Activated T-cell treated with anti-CD3 and anti-CD28 coated beads for 48 hours (primary cell): ENCODE data around the gene DDX56.

Experiments used
- DNase-seq: peaks from one replicate; pipeline ENCODE4 v3.0.0-alpha.2; 2020; ENCODE audit warnings: low read depth

The DDX56 gene

GRCh38 chr7:44535348-44536064 is 38.2 kb downstream of the DDX56 start:
- DNase-seq: no peak

- DNase-seq: peak; percentile 49
Observed at GRCh38 chr7:44534501-44534900, 39.2 kb downstream of the DDX56 start.

DNA sequence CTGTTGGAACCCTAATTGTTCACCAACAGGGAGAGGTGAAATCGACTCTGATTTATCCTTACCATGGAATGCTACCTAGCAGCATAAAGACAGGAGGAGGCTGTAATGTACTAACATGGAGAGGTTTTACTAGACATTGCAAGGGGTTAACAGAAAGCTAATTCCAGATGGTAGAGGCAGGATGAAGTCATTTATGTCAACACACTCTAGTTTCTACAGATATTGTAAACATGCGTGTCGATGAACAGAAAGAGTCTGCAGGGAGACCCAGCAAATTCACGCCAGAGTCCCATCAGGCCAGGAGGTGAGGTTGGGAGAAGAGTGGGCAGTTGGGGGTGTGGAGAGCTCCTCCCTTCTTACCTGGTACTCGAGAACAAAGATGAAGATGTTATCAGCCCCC is 39.6 kb downstream of the DDX56 start:
- DNase-seq: no peak

- no peak for DNase-seq
Observed at GRCh38 chr7:44533301-44534055, 40.2 kb downstream of the DDX56 start.

GRCh38 chr7:44531421-44532380 is 42.0 kb downstream of the DDX56 start:
- DNase-seq: no peak

DNA sequence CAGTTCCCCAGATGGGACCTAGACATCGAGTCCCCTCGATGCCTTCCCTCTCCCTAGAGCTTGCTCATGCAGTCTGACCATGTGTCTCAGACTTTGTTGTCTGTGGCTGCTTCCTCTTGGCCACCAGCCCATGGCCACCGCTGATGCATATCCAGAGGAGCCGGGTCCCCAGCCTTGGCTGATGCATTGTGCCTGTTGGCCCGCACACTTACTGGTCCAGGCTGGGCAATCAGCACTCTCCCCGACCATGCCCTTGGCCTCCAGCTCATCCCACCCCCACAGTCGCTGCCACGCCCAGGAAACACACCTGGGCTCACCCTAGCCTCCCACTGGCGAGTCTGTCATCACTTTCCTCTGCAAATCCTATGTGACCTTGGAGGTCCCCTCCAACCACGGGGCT is 42.7 kb downstream of the DDX56 start:
- no peak for DNase-seq

DNA sequence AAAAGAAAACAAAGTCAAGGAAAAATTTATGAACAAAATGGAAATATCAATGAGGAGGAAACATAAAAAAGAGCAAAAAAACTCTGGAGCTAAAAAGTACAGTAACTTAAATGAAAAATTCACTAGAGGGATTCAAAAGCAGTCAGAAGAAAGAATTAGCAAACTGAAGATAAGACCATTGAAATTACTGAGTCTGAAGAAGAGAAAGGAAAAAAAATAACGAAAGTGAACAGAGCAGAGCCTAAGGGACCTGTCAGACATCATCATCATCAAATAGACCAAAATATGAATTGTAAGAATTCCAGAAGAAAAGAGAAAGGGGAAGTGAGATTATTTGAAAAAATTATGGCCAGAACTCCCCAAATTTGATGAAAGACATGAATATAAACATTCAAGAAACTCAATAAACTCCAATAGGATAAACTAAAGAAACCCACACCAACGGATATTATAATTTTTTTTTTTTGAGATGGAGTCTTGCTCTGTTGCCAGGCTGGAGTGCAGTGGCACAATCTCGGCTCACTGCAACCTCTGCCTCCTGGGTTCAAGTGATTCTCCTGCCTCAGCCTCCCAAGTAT is 48.8 kb downstream of the DDX56 start:
- no peak for DNase-seq

DNA sequence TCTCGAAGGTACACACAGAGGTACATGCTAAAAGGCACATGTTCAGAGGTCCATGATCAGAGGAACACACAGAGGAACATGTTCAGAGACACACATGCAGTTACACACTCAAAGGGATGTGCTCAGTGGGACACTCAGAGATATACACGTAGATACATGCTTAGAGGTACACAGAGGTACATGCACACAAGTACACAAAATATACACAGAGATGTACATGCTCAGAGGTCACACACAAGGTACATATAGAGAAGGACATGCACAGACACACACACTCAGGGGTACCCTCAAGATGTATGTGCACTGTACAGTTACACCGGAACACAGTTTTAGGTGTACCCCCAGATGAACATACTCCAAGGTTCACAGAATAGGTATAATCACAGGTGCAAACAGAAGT is 51.4 kb downstream of the DDX56 start:
- no peak for DNase-seq

- no peak for DNase-seq
Observed at GRCh38 chr7:44521347-44522095, 52.2 kb downstream of the DDX56 start.

- DNase-seq: no peak
Observed at GRCh38 chr7:44520574-44520973, 53.1 kb downstream of the DDX56 start.

DNA sequence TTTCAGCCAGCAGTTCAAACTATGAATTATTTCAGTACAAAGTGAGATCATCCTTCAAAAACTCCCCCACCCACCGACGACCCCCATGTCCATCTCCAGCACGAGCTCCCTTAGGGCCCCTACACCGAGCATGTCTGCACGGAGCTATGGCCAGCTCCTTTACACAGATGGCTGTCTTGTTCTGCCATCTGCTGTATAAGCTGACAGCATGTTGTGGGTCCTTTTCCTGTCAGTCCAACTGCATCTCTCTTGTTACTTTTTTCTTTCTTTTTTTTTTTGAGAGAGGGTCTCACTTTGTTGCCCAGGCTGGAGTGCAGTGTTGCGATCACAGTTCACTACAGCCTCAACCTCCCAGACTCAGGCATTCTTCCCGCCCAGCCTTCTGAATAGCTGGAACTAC is 54.2 kb downstream of the DDX56 start:
- no peak for DNase-seq

DNA sequence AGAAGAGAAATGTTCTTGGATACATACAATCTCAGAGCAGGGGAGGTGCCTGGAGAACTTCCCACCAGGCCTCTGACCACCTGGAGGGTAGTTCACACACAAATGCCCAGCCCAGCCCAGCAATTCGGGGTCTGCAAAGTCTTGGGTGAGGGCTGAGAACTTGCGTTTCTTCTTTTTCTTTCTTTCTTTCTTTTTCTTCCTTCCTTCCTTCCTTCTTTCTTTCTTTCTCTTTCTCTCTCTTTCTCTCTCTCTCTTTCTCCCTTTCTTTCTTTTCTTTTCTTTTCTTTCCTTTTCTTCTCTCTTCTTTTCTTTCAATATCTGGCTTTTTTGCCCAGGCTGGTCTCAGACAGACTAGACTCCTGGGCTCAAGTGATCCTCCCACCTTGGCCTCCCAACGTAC is 54.9 kb downstream of the DDX56 start:
- DNase-seq: no peak

- DNase-seq: no peak
Observed at GRCh38 chr7:44517175-44517574, 56.5 kb downstream of the DDX56 start.
